IMR-90 (cell line): Measurements from ENCODE around the gene FARP1. TPM values are rescaled to one million over a fixed set of nuclear protein-coding genes. Genes with fewer than 3 reads are reported as not detected.

Experiments used
- ATAC-seq: fragments of 200-7000 bp; cut with Tn5 transposase; 2 replicates; pipeline ENCODE4 v1.9.1; 2020; ENCODE audit warnings: low read depth, mild to moderate bottlenecking, moderate library complexity
- BruUV-seq: library from RNA; stranded (reverse); fragments of 400-500 nt; replicated peaks from 2 replicates; lab custom pipeline; 2021; lab: Mats Ljungman, UMichigan
- CTCF ChIA-PET: fragments of 300-600 bp; formaldehyde crosslinking; extraction: SDS; loops from one replicate; lab custom pipeline; 2021; ENCODE audit warnings: antibody characterized with exemption; lab: Yijun Ruan, JAX
- POLR2A ChIA-PET: fragments of 300-600 bp; sonication (Branson Sonifier 250); formaldehyde crosslinking; loops from one replicate; lab custom pipeline; 2022; ENCODE audit warnings: antibody characterized with exemption; ENCODE audit not compliant: unreplicated experiment; lab: Charles Lee
- DNase-seq: peaks from one replicate; pipeline ENCODE4 v3.0.0; 2013
- H2AFZ ChIP-seq: replicated peaks from 2 replicates; pipeline ENCODE3; 2013; ENCODE audit warnings: low read length, mild to moderate bottlenecking; ENCODE audit not compliant: poor library complexity
- H2AK5ac ChIP-seq: 2 replicates; pipeline ENCODE4 v1.6.1; 2013; ENCODE audit warnings: low read depth, low read length, inconsistent platforms
- H2AK9ac ChIP-seq: replicated peaks from 2 replicates; pipeline ENCODE3; 2013; ENCODE audit warnings: mild to moderate bottlenecking, low read depth, low read length, moderate library complexity; ENCODE audit not compliant: poor library complexity
- H2BK120ac ChIP-seq: 2 replicates; pipeline ENCODE4 v1.6.1; 2013; ENCODE audit warnings: low read depth, low read length, inconsistent platforms
- H2BK15ac ChIP-seq: 3 replicates; pipeline ENCODE4 v1.6.1; 2013; ENCODE audit warnings: low read depth, low read length, inconsistent platforms
- H2BK20ac ChIP-seq: 2 replicates; pipeline ENCODE4 v1.6.1; 2013; ENCODE audit warnings: low read depth, mild to moderate bottlenecking, inconsistent platforms, low read length, moderate library complexity
- H2BK5ac ChIP-seq: 2 replicates; pipeline ENCODE4 v1.6.1; 2013; ENCODE audit warnings: mild to moderate bottlenecking, low read depth, low read length, inconsistent platforms; ENCODE audit not compliant: poor library complexity, severe bottlenecking
- H3K14ac ChIP-seq: replicated peaks from 2 replicates; pipeline ENCODE4 v1.6.1; 2013; ENCODE audit warnings: low read depth, low read length, inconsistent platforms
- H3K18ac ChIP-seq: 2 replicates; pipeline ENCODE4 v1.6.1; 2013; ENCODE audit warnings: low read depth, low read length, control low read depth
- H3K23ac ChIP-seq: 2 replicates; pipeline ENCODE4 v1.6.1; 2013; ENCODE audit warnings: low read depth, low read length, inconsistent platforms
- H3K27ac ChIP-seq: 2 replicates; pipeline ENCODE4 v1.5.1; 2013; ENCODE audit warnings: mild to moderate bottlenecking, control low read depth, low read length; ENCODE audit not compliant: insufficient read depth
- H3K27me3 ChIP-seq: 2 replicates; pipeline ENCODE4 v1.6.1; 2013; ENCODE audit warnings: low read length; ENCODE audit not compliant: control insufficient read depth, insufficient read depth
- H3K36me3 ChIP-seq: 2 replicates; pipeline ENCODE4 v1.6.1; 2013; ENCODE audit warnings: low read length, mixed read lengths; ENCODE audit not compliant: control insufficient read depth, insufficient read depth
- H3K4ac ChIP-seq: 2 replicates; pipeline ENCODE4 v1.6.1; 2013; ENCODE audit warnings: low read depth, low read length, inconsistent platforms
- H3K4me1 ChIP-seq: 2 replicates; pipeline ENCODE4 v1.6.1; 2013; ENCODE audit warnings: low read length, mixed read lengths; ENCODE audit not compliant: control insufficient read depth, insufficient read depth
- H3K4me2 ChIP-seq: 2 replicates; pipeline ENCODE4 v1.6.1; 2013; ENCODE audit warnings: low read depth, mild to moderate bottlenecking, control low read depth, low read length, moderate library complexity
- H3K4me3 ChIP-seq: 2 replicates; pipeline ENCODE4 v1.5.1; 2013; ENCODE audit warnings: low read depth, mild to moderate bottlenecking, control low read depth, low read length, moderate library complexity; ENCODE audit not compliant: insufficient read depth
- H3K56ac ChIP-seq: 2 replicates; pipeline ENCODE4 v1.6.1; 2013; ENCODE audit warnings: low read length, inconsistent platforms; ENCODE audit not compliant: insufficient read depth; ENCODE audit errors: extremely low read depth
- H3K79me1 ChIP-seq, 2 experiments: 2 replicates each; pipeline ENCODE4 v1.6.1; 2013; ENCODE audit warnings: low read length in 2 of 2, inconsistent platforms in 1 of 2, low read depth in 1 of 2
- H3K9ac ChIP-seq: 2 replicates; pipeline ENCODE4 v1.6.1; 2013; ENCODE audit warnings: low read depth, low read length, control low read depth
- H3K9me1 ChIP-seq: 2 replicates; pipeline ENCODE4 v1.6.1; 2013; ENCODE audit warnings: low read length, inconsistent platforms; ENCODE audit not compliant: insufficient read depth
- H3K9me3 ChIP-seq: 2 replicates; pipeline ENCODE4 v1.6.1; 2013; ENCODE audit warnings: low read length; ENCODE audit not compliant: control insufficient read depth, insufficient read depth
- H4K20me1 ChIP-seq: 2 replicates; pipeline ENCODE4 v1.6.1; 2013; ENCODE audit warnings: low read length, inconsistent platforms; ENCODE audit not compliant: insufficient read depth
- H4K5ac ChIP-seq: 2 replicates; pipeline ENCODE4 v1.6.1; 2013; ENCODE audit warnings: mild to moderate bottlenecking, low read depth, low read length, control low read depth
- H4K8ac ChIP-seq, 2 experiments: 2 replicates each; pipeline ENCODE4 v1.6.1; 2013; ENCODE audit warnings: low read depth in 2 of 2, low read length in 2 of 2, control low read depth in 1 of 2, inconsistent platforms in 1 of 2
- H4K91ac ChIP-seq: 2 replicates; pipeline ENCODE4 v1.6.1; 2013; ENCODE audit warnings: low read depth, low read length, inconsistent platforms; ENCODE audit not compliant: insufficient read depth
- BHLHE40 ChIP-seq: fragments of 150-350 bp; IDR thresholded peaks from 2 replicates; pipeline ENCODE4 v1.6.1; 2016; ENCODE audit warnings: mild to moderate bottlenecking, low read depth, low read length
- CEBPB ChIP-seq: IDR thresholded peaks from 2 replicates; pipeline ENCODE4 v1.6.1; 2012; ENCODE audit warnings: low read depth, low read length, improper control_type of control experiment
- CHD1 ChIP-seq: IDR thresholded peaks from 2 replicates; pipeline ENCODE4 v1.6.1; 2012; ENCODE audit warnings: low read depth, low read length, improper control_type of control experiment
- FOS ChIP-seq: fragments of 150-350 bp; IDR thresholded peaks from 2 replicates; pipeline ENCODE4 v1.6.1; 2016; ENCODE audit warnings: low read depth, low read length
- MAFK ChIP-seq: IDR thresholded peaks from 2 replicates; pipeline ENCODE4 v1.6.1; 2012; ENCODE audit warnings: low read depth, low read length, improper control_type of control experiment
- MAZ ChIP-seq: IDR thresholded peaks from 2 replicates; pipeline ENCODE4 v1.6.1; 2012; ENCODE audit warnings: low read depth, mild to moderate bottlenecking, low read length, improper control_type of control experiment, moderate library complexity, borderline replicate concordance
- MXI1 ChIP-seq: IDR thresholded peaks from 2 replicates; pipeline ENCODE4 v1.6.1; 2012; ENCODE audit warnings: low read depth, mild to moderate bottlenecking, low read length, moderate library complexity, borderline replicate concordance
- NFE2L2 ChIP-seq: fragments of 150-350 bp; IDR thresholded peaks from 2 replicates; pipeline ENCODE4 v1.6.1; 2016; ENCODE audit warnings: low read depth, mild to moderate bottlenecking, low read length
- POLR2A ChIP-seq: IDR thresholded peaks from 2 replicates; pipeline ENCODE4 v1.6.1; 2012; ENCODE audit warnings: mild to moderate bottlenecking, low read depth, low read length
- RAD21 ChIP-seq: IDR thresholded peaks from 2 replicates; pipeline ENCODE4 v1.6.1; 2012; ENCODE audit warnings: low read length, improper control_type of control experiment
- RCOR1 ChIP-seq: IDR thresholded peaks from 2 replicates; pipeline ENCODE4 v1.6.1; 2012; ENCODE audit warnings: mild to moderate bottlenecking, low read length, improper control_type of control experiment; ENCODE audit not compliant: insufficient replicate concordance
- RFX5 ChIP-seq: IDR thresholded peaks from 2 replicates; pipeline ENCODE4 v1.8.0; 2012; ENCODE audit warnings: low read depth, mild to moderate bottlenecking, low read length, moderate library complexity
- SMC3 ChIP-seq: fragments of 150-350 bp; IDR thresholded peaks from 2 replicates; pipeline ENCODE4 v1.6.1; 2016; ENCODE audit warnings: low read depth, mild to moderate bottlenecking, antibody characterized with exemption, low read length, moderate library complexity
- WGBS, 2 experiments: methylation state at CpG; one replicate each; pipeline versions ENCODE4 v1.1.5 to v1.1.7; 2013; ENCODE audit warnings: missing lambda C conversion rate in 2 of 2; ENCODE audit not compliant: insufficient read length in 1 of 2; ENCODE audit errors: extremely low coverage in 2 of 2; 5-methylcytosine and 5-hydroxymethylcytosine counted together
- dilution Hi-C: fragments of 300-500 bp; cut with HindIII; formaldehyde crosslinking; loops from one replicate; pipeline ENCODE4 v1.14.3; 2018; ENCODE audit warnings: low sequenced_read_pairs; ENCODE audit not compliant: unreplicated experiment
- in situ Hi-C: fragments of 300-500 bp; cut with MboI; formaldehyde crosslinking; loops from 3 replicates; pipeline ENCODE4 v1.14.3; 2019; ENCODE audit warnings: low sequenced_read_pairs, inconsistent platforms, mixed read lengths
- intact Hi-C: fragments of 100-400 bp; cut with micrococcal nuclease; formaldehyde crosslinking; loops from 2 replicates; pipeline ENCODE4 v1.10.0; 2022
- polyA plus RNA-seq, 3 experiments: library from polyadenylated mRNA; depleted of rRNA; stranded (reverse); fragments of >200 nt; gene quantifications; 2 replicates each; pipeline ENCODE4 v1.2.3, GENCODE V29; 2012; ENCODE audit warnings: low replicate concordance in 1 of 3
- total RNA-seq: library from RNA; depleted of rRNA; stranded (reverse); fragments of >200 nt; gene quantifications from 2 replicates; pipeline ENCODE4 v1.2.3, GENCODE V29; 2012
- TF ChIP-seq, protein P1 (sequence below): fragments of 150-350 bp; IDR thresholded peaks from 2 replicates; pipeline ENCODE4 v1.6.1; 2017; ENCODE audit warnings: mild to moderate bottlenecking, antibody characterized with exemption, low read length, low read depth
- TF ChIP-seq, protein P2 (sequence below): fragments of 150-350 bp; IDR thresholded peaks from 2 replicates; pipeline ENCODE4 v1.6.1; 2016; ENCODE audit warnings: low read depth, mild to moderate bottlenecking, low read length, moderate library complexity, borderline replicate concordance
- TF ChIP-seq, protein P3 (sequence below): conservative IDR thresholded peaks from 2 replicates; pipeline ENCODE4 v1.5.1; 2012; ENCODE audit warnings: mild to moderate bottlenecking, low read depth, low read length, improper control_type of control experiment

The FARP1 gene
- total and polyA plus RNA-seq, 2 of the 4 experiments (the other 2 are of a cell fraction), result 39.6 to 57.0 TPM

GRCh38 chr13:98397861-98398260 lies 255.0 kb downstream of the FARP1 start:
- H4K8ac ChIP-seq, result no peak overlapping the region
- no TSS peak for BruUV-seq
- no peak overlapping the region for H2AK9ac ChIP-seq
- peaks cover 8 to 48% of the 10 kb centered on the region in 2 experiments; a peak in 3 of 4 replicates for H3K79me1 ChIP-seq
- H3K4me1 ChIP-seq, result peaks cover 6% of the 10 kb centered on the region
- intact Hi-C loops, result loop anchor here (5.0 to 10.0 kb wide), 3 partner anchors 256 to 543 kb away; partner anchors contain the start of gene FARP1
- H3K14ac ChIP-seq, result no peak overlapping the region
- H3K9me3 ChIP-seq, result no peaks in the 10 kb centered on the region
- no peaks in the 10 kb centered on the region for H3K27me3 ChIP-seq
- no peak overlapping the region for H3K4me3 ChIP-seq
- no peak overlapping the region for H2BK5ac ChIP-seq
- no CpG with 5 or more reads among the region's 7 CpGs for whole genome bisulfite sequencing, 2 experiments
- H2BK15ac ChIP-seq, result no peak overlapping the region
- no peaks in the 10 kb centered on the region for H4K20me1 ChIP-seq
- no peak overlapping the region for H3K56ac ChIP-seq
- no peak overlapping the region for H3K4me2 ChIP-seq
- no peak overlapping the region for H2AFZ ChIP-seq
- no peak overlapping the region for H3K9ac ChIP-seq
- dilution Hi-C loops, result no loop called here
- H3K23ac ChIP-seq, result no peak overlapping the region
- H2AK5ac ChIP-seq, result no peak overlapping the region
- no peak overlapping the region for H4K91ac ChIP-seq
- in situ Hi-C loops, result loop anchor here (10.0 kb wide), 2 partner anchors 253 to 393 kb away; partner anchors contain the start of gene FARP1
- ATAC-seq (no peak), DNase-seq (no peak)
- CTCF ChIA-PET, result interaction anchor here (0.6 kb wide), 1 partner anchor 349 kb away, joined by 4 read pairs; no protein-coding TSS in a partner anchor
- no peak overlapping the region for H3K18ac ChIP-seq
- POLR2A ChIA-PET, result no interaction called here
- H2BK20ac ChIP-seq, result no peak overlapping the region
- peaks cover 14% of the 10 kb centered on the region for H3K9me1 ChIP-seq
- TF ChIP-seq CHD1 (no peak), RCOR1 (no peak), BHLHE40 (no peak), NFE2L2 (no peak), MAZ (no peak), RFX5 (no peak), MAFK (no peak), MXI1 (no peak), SMC3 (no peak), POLR2A (no peak), FOS (no peak), CEBPB (no peak), RAD21 (no peak)
- TF ChIP-seq, protein P1, sequence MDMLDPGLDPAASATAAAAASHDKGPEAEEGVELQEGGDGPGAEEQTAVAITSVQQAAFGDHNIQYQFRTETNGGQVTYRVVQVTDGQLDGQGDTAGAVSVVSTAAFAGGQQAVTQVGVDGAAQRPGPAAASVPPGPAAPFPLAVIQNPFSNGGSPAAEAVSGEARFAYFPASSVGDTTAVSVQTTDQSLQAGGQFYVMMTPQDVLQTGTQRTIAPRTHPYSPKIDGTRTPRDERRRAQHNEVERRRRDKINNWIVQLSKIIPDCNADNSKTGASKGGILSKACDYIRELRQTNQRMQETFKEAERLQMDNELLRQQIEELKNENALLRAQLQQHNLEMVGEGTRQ, result no peak
- TF ChIP-seq, protein P2, sequence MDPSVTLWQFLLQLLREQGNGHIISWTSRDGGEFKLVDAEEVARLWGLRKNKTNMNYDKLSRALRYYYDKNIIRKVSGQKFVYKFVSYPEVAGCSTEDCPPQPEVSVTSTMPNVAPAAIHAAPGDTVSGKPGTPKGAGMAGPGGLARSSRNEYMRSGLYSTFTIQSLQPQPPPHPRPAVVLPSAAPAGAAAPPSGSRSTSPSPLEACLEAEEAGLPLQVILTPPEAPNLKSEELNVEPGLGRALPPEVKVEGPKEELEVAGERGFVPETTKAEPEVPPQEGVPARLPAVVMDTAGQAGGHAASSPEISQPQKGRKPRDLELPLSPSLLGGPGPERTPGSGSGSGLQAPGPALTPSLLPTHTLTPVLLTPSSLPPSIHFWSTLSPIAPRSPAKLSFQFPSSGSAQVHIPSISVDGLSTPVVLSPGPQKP, result no peak
- TF ChIP-seq, protein P3, sequence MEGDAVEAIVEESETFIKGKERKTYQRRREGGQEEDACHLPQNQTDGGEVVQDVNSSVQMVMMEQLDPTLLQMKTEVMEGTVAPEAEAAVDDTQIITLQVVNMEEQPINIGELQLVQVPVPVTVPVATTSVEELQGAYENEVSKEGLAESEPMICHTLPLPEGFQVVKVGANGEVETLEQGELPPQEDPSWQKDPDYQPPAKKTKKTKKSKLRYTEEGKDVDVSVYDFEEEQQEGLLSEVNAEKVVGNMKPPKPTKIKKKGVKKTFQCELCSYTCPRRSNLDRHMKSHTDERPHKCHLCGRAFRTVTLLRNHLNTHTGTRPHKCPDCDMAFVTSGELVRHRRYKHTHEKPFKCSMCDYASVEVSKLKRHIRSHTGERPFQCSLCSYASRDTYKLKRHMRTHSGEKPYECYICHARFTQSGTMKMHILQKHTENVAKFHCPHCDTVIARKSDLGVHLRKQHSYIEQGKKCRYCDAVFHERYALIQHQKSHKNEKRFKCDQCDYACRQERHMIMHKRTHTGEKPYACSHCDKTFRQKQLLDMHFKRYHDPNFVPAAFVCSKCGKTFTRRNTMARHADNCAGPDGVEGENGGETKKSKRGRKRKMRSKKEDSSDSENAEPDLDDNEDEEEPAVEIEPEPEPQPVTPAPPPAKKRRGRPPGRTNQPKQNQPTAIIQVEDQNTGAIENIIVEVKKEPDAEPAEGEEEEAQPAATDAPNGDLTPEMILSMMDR, result no peak
- H3K36me3 ChIP-seq, result peaks cover 52% of the 10 kb centered on the region
- no peak overlapping the region for H2BK120ac ChIP-seq
- H3K27ac ChIP-seq, result no peak overlapping the region
- H3K4ac ChIP-seq, result no peak overlapping the region
- H4K5ac ChIP-seq, result no peak overlapping the region; the same call in 1 of the 2 replicates
